Activated CD8-positive, alpha-beta T cell treated with anti-CD3 and anti-CD28 coated beads for 36 hours (primary cell): ENCODE results near the gene PPP2R3B. TPM values are rescaled to one million over a fixed set of nuclear protein-coding genes. Genes with fewer than 3 reads are reported as not detected.
"Not testable (repeated sequence)": the region's sequence is repeated elsewhere in the genome, so short reads cannot be mapped to it uniquely, and the experiment has no call there.

Experiments
- ATAC-seq: fragments of 200-7000 bp; cut with Tn5 transposase; one replicate; pipeline ENCODE4 v1.10.0; 2021; ENCODE audit warnings: mild to moderate bottlenecking, moderate library complexity
- CTCF ChIA-PET: fragments of 350-600 bp; sonication (Branson Sonifier 250); formaldehyde crosslinking; loops from one replicate; lab custom pipeline; 2021; ENCODE audit warnings: antibody characterized with exemption; lab: Charles Lee
- POLR2A ChIA-PET: fragments of 350-600 bp; sonication (Branson Sonifier 250); formaldehyde crosslinking; loops from one replicate; lab custom pipeline; 2021; ENCODE audit warnings: antibody characterized with exemption; lab: Charles Lee
- DNase-seq: peaks from one replicate; pipeline ENCODE4 v3.0.0-alpha.2; 2020
- H3K27ac Mint-ChIP-seq: one replicate; pipeline ENCODE4 v1.8.0; 2021; ENCODE audit warnings: mild to moderate bottlenecking, mixed read lengths
- H3K27me3 Mint-ChIP-seq: one replicate; pipeline ENCODE4 v1.8.0; 2021; ENCODE audit warnings: mixed read lengths
- H3K36me3 Mint-ChIP-seq: one replicate; pipeline ENCODE4 v1.8.0; 2021; ENCODE audit warnings: low read depth, mixed read lengths
- H3K4me1 Mint-ChIP-seq: one replicate; pipeline ENCODE4 v1.8.0; 2021; ENCODE audit warnings: low read depth, mixed read lengths
- H3K4me3 Mint-ChIP-seq: one replicate; pipeline ENCODE4 v1.8.0; 2021; ENCODE audit warnings: mild to moderate bottlenecking, moderate library complexity, mixed read lengths
- H3K9me3 Mint-ChIP-seq: one replicate; pipeline ENCODE4 v1.8.0; 2021; ENCODE audit warnings: mixed read lengths
- CTCF ChIP-seq: fragments of 200-600 bp; IDR thresholded peaks from one replicate; pipeline ENCODE4 v1.8.0; 2022; ENCODE audit warnings: antibody characterized with exemption, mild to moderate bottlenecking
- intact Hi-C: fragments of 100-400 bp; cut with micrococcal nuclease; formaldehyde crosslinking; loops from one replicate; pipeline ENCODE4 v1.10.0; 2022
- total RNA-seq, 2 experiments: library from RNA; stranded (reverse); gene quantifications; one replicate each; pipeline ENCODE4 v1.2.3, GENCODE V29; 2021

The PPP2R3B gene
- total RNA-seq, 2 experiments from 2014 or later = 44.9 to 45.7 TPM

- no peak for ATAC-seq
- ChIA-PET POLR2A (no interaction called here), CTCF (no interaction called here)
- no peak overlapping the region for H3K4me3 Mint-ChIP-seq
- H3K4me1 Mint-ChIP-seq = no peaks in the 10 kb centered on the region
- no peak overlapping the region for H3K27ac Mint-ChIP-seq
- no peak for TF ChIP-seq CTCF
- intact Hi-C loops = no loop called here
- no peaks in the 10 kb centered on the region for H3K27me3 Mint-ChIP-seq
- no peaks in the 10 kb centered on the region for H3K9me3 Mint-ChIP-seq
- DNase-seq = no peak
- peaks cover 56% of the 10 kb centered on the region for H3K36me3 Mint-ChIP-seq
Observed at GRCh38 chrX:307261-308111, 79.2 kb downstream of the PPP2R3B start.

GRCh38 chrX:306614-307251 is 80.0 kb downstream of the PPP2R3B start:
- H3K27me3 Mint-ChIP-seq, CTCF ChIA-PET, POLR2A ChIA-PET, DNase-seq, ATAC-seq, H3K4me1 Mint-ChIP-seq, H3K9me3 Mint-ChIP-seq, H3K4me3 Mint-ChIP-seq, H3K27ac Mint-ChIP-seq, intact Hi-C loops: not testable (repeated sequence)
- H3K36me3 Mint-ChIP-seq = peaks cover 57% of the 10 kb centered on the region

- DNase-seq, H3K4me1 Mint-ChIP-seq, H3K4me3 Mint-ChIP-seq, POLR2A ChIA-PET, CTCF ChIA-PET, H3K27me3 Mint-ChIP-seq, H3K9me3 Mint-ChIP-seq, H3K27ac Mint-ChIP-seq, intact Hi-C loops: not testable (repeated sequence)
- ATAC-seq = peak; percentile 17
- H3K36me3 Mint-ChIP-seq = peaks cover 60% of the 10 kb centered on the region
Observed at GRCh38 chrX:305781-306613, 80.7 kb downstream of the PPP2R3B start.

- ChIA-PET CTCF (no interaction called here), POLR2A (no interaction called here)
- Mint-ChIP-seq H3K4me1 (no peaks in the 10 kb centered on the region), H3K36me3 (peaks cover 65% of the 10 kb centered on the region), H3K27me3 (no peaks in the 10 kb centered on the region), H3K4me3 (no peak overlapping the region), H3K27ac (no peak overlapping the region), H3K9me3 (no peaks in the 10 kb centered on the region)
- TF ChIP-seq CTCF = no peak
- intact Hi-C loops = no loop called here
- DNase-seq (no peak), ATAC-seq (no peak)
Observed at GRCh38 chrX:302975-303374, 83.7 kb downstream of the PPP2R3B start.

GRCh38 chrX:300334-300733 is 86.4 kb downstream of the PPP2R3B start:
- no peak for DNase-seq
- no peak for TF ChIP-seq CTCF
- no peak for ATAC-seq
- H3K36me3 Mint-ChIP-seq = peaks cover 57% of the 10 kb centered on the region
- H3K9me3 Mint-ChIP-seq = no peaks in the 10 kb centered on the region
- intact Hi-C loops = no loop called here
- H3K4me1 Mint-ChIP-seq = no peaks in the 10 kb centered on the region
- H3K27me3 Mint-ChIP-seq = no peaks in the 10 kb centered on the region
- H3K27ac Mint-ChIP-seq = no peak overlapping the region
- ChIA-PET POLR2A (no interaction called here), CTCF (no interaction called here)
- H3K4me3 Mint-ChIP-seq = no peak overlapping the region
